GM23338 (cell line): ENCODE data around the gene TBRG4. TPM values are rescaled to one million over a fixed set of nuclear protein-coding genes. Genes with fewer than 3 reads are reported as not detected.

Experiments used
- ATAC-seq: fragments of 200-7000 bp; cut with Tn5 transposase; 3 replicates; pipeline ENCODE4 v1.9.1; 2020
- DNase-seq: peaks from one replicate; pipeline ENCODE4 v3.0.0-alpha.2; 2015; ENCODE audit warnings: low spot score
- H2AFZ ChIP-seq: fragments of 200-600 bp; sonication (generic); 2 replicates; pipeline ENCODE4 v1.8.0; 2016; ENCODE audit warnings: antibody characterized with exemption, mild to moderate bottlenecking, moderate library complexity
- H3F3A ChIP-seq: fragments of 200-600 bp; sonication (generic); replicated peaks from 2 replicates; pipeline ENCODE4 v1.8.0; 2017; ENCODE audit warnings: antibody characterized with exemption, mixed run types, low read depth
- H3K27ac ChIP-seq: fragments of 200-600 bp; sonication (generic); 2 replicates; pipeline ENCODE4 v1.6.1; 2016; ENCODE audit warnings: low read depth
- H3K27me3 ChIP-seq: fragments of 200-600 bp; sonication (generic); 2 replicates; pipeline ENCODE4 v1.8.0; 2016; ENCODE audit warnings: mild to moderate bottlenecking, mixed run types, moderate library complexity; ENCODE audit not compliant: insufficient read depth
- H3K36me3 ChIP-seq: fragments of 200-600 bp; sonication (generic); 2 replicates; pipeline ENCODE4 v1.8.0; 2016; ENCODE audit warnings: mild to moderate bottlenecking; ENCODE audit not compliant: insufficient read depth
- H3K4me1 ChIP-seq: fragments of 200-600 bp; sonication (generic); 2 replicates; pipeline ENCODE4 v1.8.0; 2016; ENCODE audit warnings: mild to moderate bottlenecking, moderate library complexity; ENCODE audit not compliant: insufficient read depth
- H3K4me2 ChIP-seq: fragments of 200-600 bp; sonication (generic); 2 replicates; pipeline ENCODE4 v1.7.1; 2017; ENCODE audit warnings: mixed run types
- H3K4me3 ChIP-seq: fragments of 200-600 bp; sonication (generic); 2 replicates; pipeline ENCODE4 v1.6.1; 2016; ENCODE audit warnings: mixed run types
- H3K79me2 ChIP-seq: fragments of 200-600 bp; sonication (generic); replicated peaks from 2 replicates; pipeline ENCODE4 v1.8.0; 2017; ENCODE audit warnings: mild to moderate bottlenecking; ENCODE audit not compliant: insufficient read depth
- H3K9me2 ChIP-seq: fragments of 200-600 bp; sonication (generic); 2 replicates; pipeline ENCODE4 v1.8.0; 2017; ENCODE audit not compliant: insufficient read depth
- H4K20me1 ChIP-seq: fragments of 200-600 bp; sonication (generic); replicated peaks from 2 replicates; pipeline ENCODE4 v1.8.0; 2017; ENCODE audit warnings: mild to moderate bottlenecking; ENCODE audit not compliant: insufficient read depth
- H3K27ac Mint-ChIP-seq: 2 replicates; pipeline ENCODE4 v1.8.0; 2020; ENCODE audit warnings: inconsistent platforms, mild to moderate bottlenecking, moderate library complexity, mixed read lengths
- H3K27me3 Mint-ChIP-seq: 3 replicates; pipeline ENCODE4 v1.8.0; 2022; ENCODE audit warnings: low read depth, mild to moderate bottlenecking, moderate library complexity, mixed read lengths, inconsistent platforms; ENCODE audit not compliant: insufficient read depth, poor library complexity
- H3K36me3 Mint-ChIP-seq: 3 replicates; pipeline ENCODE4 v1.8.0; 2021; ENCODE audit warnings: low read depth, mild to moderate bottlenecking, inconsistent platforms, moderate library complexity, mixed read lengths
- H3K4me1 Mint-ChIP-seq: 3 replicates; pipeline ENCODE4 v1.8.0; 2020; ENCODE audit warnings: mild to moderate bottlenecking, inconsistent platforms, mixed read lengths
- H3K4me3 Mint-ChIP-seq: 3 replicates; pipeline ENCODE4 v1.8.0; 2021; ENCODE audit warnings: moderate library complexity, mild to moderate bottlenecking, inconsistent platforms, mixed read lengths
- H3K9me3 Mint-ChIP-seq: 3 replicates; pipeline ENCODE4 v1.8.0; 2020; ENCODE audit warnings: moderate library complexity, mild to moderate bottlenecking, inconsistent platforms, mixed read lengths
- CREB1 ChIP-seq: fragments of 250-450 bp; sonication (Bioruptor Pico); IDR thresholded peaks from 2 replicates; pipeline ENCODE4 v1.5.0; 2020; ENCODE audit warnings: low read depth, mild to moderate bottlenecking, moderate library complexity
- CTCF ChIP-seq, 2 experiments: fragments of 200-600 bp in 1 of 2; sonication (generic) in 1 of 2; conservative IDR thresholded peaks; 2 replicates each; pipeline versions ENCODE4 v1.5.1 to v1.6.1; 2016 to 2017; ENCODE audit warnings: antibody characterized with exemption in 2 of 2, low read depth in 2 of 2, mild to moderate bottlenecking in 2 of 2, moderate library complexity in 1 of 2
- ETS1 ChIP-seq: IDR thresholded peaks from 2 replicates; pipeline ENCODE4 v1.6.1; 2016; ENCODE audit warnings: antibody characterized with exemption
- EZH2 ChIP-seq: fragments of 200-600 bp; sonication (generic); IDR thresholded peaks from one replicate; pipeline ENCODE4 v1.8.0; 2017; ENCODE audit warnings: antibody characterized with exemption, mild to moderate bottlenecking, low read depth; ENCODE audit not compliant: unreplicated experiment
- EZH2phosphoT487 ChIP-seq: fragments of 200-600 bp; sonication (generic); IDR thresholded peaks from one replicate; pipeline ENCODE4 v1.8.1; 2018; ENCODE audit warnings: antibody characterized with exemption; ENCODE audit not compliant: unreplicated experiment
- JUNB ChIP-seq: IDR thresholded peaks from one replicate; pipeline ENCODE4 v1.6.1; 2016; ENCODE audit warnings: antibody characterized with exemption; ENCODE audit not compliant: unreplicated experiment
- NANOG ChIP-seq: IDR thresholded peaks from 2 replicates; pipeline ENCODE4 v1.6.1; 2016; ENCODE audit warnings: antibody characterized with exemption, borderline replicate concordance
- POLR2AphosphoS5 ChIP-seq: IDR thresholded peaks from 2 replicates; pipeline ENCODE4 v1.6.1; 2016; ENCODE audit warnings: antibody characterized with exemption, low read depth
- REST ChIP-seq: IDR thresholded peaks from one replicate; pipeline ENCODE4 v1.6.1; 2018; ENCODE audit warnings: antibody characterized with exemption; ENCODE audit not compliant: unreplicated experiment
- STAT1 ChIP-seq: IDR thresholded peaks from one replicate; pipeline ENCODE4 v1.6.1; 2016; ENCODE audit warnings: antibody characterized with exemption; ENCODE audit not compliant: unreplicated experiment
- ZNF114 ChIP-seq: fragments of 250-450 bp; sonication (Bioruptor Pico); IDR thresholded peaks from 2 replicates; pipeline ENCODE4 v1.5.0; 2020; ENCODE audit warnings: mild to moderate bottlenecking, moderate library complexity
- ZNF331 ChIP-seq: fragments of 250-450 bp; sonication (Bioruptor Pico); IDR thresholded peaks from 2 replicates; pipeline ENCODE4 v1.5.0; 2020; ENCODE audit warnings: low read depth, mild to moderate bottlenecking, moderate library complexity
- ZNF462 ChIP-seq: fragments of 250-450 bp; sonication (Bioruptor Pico); IDR thresholded peaks from 2 replicates; pipeline ENCODE4 v1.5.0; 2020; ENCODE audit warnings: mild to moderate bottlenecking, moderate library complexity
- polyA plus RNA-seq: library from polyadenylated mRNA; unstranded; fragments of >200 nt; fragmentation: Nextera tagmentation; extraction: Ambion mirVana; gene quantifications from 2 replicates; pipeline ENCODE4 v1.2.1, GENCODE V29; 2016
- total RNA-seq: library from RNA; depleted of rRNA; stranded (reverse); fragments of >200 nt; shearing (Covaris generic); gene quantifications from 2 replicates; pipeline ENCODE4 v1.2.3, GENCODE V29; 2014

Gene TBRG4
- total and polyA plus RNA-seq, 2 experiments from 2014 or later = 72.5 to 162 TPM

GRCh38 chr7:45114926-45115325, 3.4 kb upstream of the TBRG4 start:
- Histone ChIP-seq H3K27ac (no peak overlapping the region), H4K20me1 (0 out of 2 replicates have a peak, but pooled peaks cover 4% of the 10 kb centered on the region), H2AFZ (no peak overlapping the region), H3K27me3 (peaks cover 3% of the 10 kb centered on the region; the same call in 1 of the 2 replicates), H3F3A (0 out of 2 replicates have a peak, but pooled peaks cover 6% of the 10 kb centered on the region), H3K4me3 (no peak overlapping the region), H3K9me2 (no peaks in the 10 kb centered on the region), H3K4me1 (peaks cover 10% of the 10 kb centered on the region; the same call in 1 of the 2 replicates), H3K79me2 (peaks cover 14% of the 10 kb centered on the region), H3K4me2 (no peak overlapping the region), H3K36me3 (no peaks in the 10 kb centered on the region)
- DNase-seq = no peak
- no peaks in the 10 kb centered on the region; the same call in 1 of the 3 replicates for H3K9me3 Mint-ChIP-seq
- H3K36me3 Mint-ChIP-seq = peaks cover 7% of the 10 kb centered on the region; the same call in 2 of the 3 replicates
- no peak overlapping the region for H3K27ac Mint-ChIP-seq
- TF ChIP-seq NANOG (no peak), POLR2AphosphoS5 (no peak), ZNF462 (CRISPR knock-in tag) (no peak), ETS1 (no peak), CREB1 (CRISPR knock-in tag) (no peak), REST (no peak), JUNB (no peak), STAT1 (no peak), CTCF (conservative IDR thresholded peaks at IDR 0.05; ENCODE audit: low read depth in 2 of 2) (no peak), ZNF114 (CRISPR knock-in tag) (no peak), EZH2 (no peak), EZH2phosphoT487 (no peak), ZNF331 (CRISPR knock-in tag) (no peak)
- no peak overlapping the region for H3K4me3 Mint-ChIP-seq
- peaks cover 8% of the 10 kb centered on the region; the same call in 2 of the 3 replicates for H3K4me1 Mint-ChIP-seq
- H3K27me3 Mint-ChIP-seq = peaks cover 11% of the 10 kb centered on the region
- ATAC-seq = no peak
